Heart left ventricle (tissue), 16 donors: Measurements from ENCODE around the gene ZNF775. TPM values are rescaled to one million over a fixed set of nuclear protein-coding genes. Genes with fewer than 3 reads are reported as not detected.

ENCODE experiments used
- ATAC-seq, 4 donors: fragments of 200-7000 bp; cut with Tn5 transposase; one replicate each; pipeline ENCODE4 v1.9.1; 2020 to 2022; ENCODE audit warnings: moderate library complexity in 4 of 4, mild to moderate bottlenecking in 3 of 4, moderate number of reproducible peaks in 1 of 4
- DNase-seq, 5 donors: peaks; one replicate each; pipeline ENCODE4 v3.0.0-alpha.2; 2020
- H3K27ac ChIP-seq, 12 donors: fragments of 200-600 bp; sonication (generic) in 4 of 12; one replicate each; pipeline versions ENCODE4 v1.5.0 to v1.8.0; 2016 to 2022; ENCODE audit warnings: mild to moderate bottlenecking in 2 of 12
- H3K27me3 ChIP-seq, 9 donors: fragments of 200-600 bp; sonication (generic) in 2 of 9; one replicate each; pipeline versions ENCODE4 v1.5.1 to v1.8.0; 2016 to 2022; ENCODE audit warnings: mild to moderate bottlenecking in 3 of 9
- H3K36me3 ChIP-seq, 9 donors: fragments of 200-600 bp; sonication (generic) in 2 of 9; one replicate each; pipeline versions ENCODE4 v1.5.0 to v1.8.0; 2018 to 2022; ENCODE audit warnings: mild to moderate bottlenecking in 2 of 9
- H3K4me1 ChIP-seq, 12 donors: fragments of 200-600 bp; sonication (generic) in 4 of 12; one replicate each; pipeline versions ENCODE4 v1.5.0 to v1.8.0; 2016 to 2022; ENCODE audit warnings: mild to moderate bottlenecking in 3 of 12
- H3K4me3 ChIP-seq, 12 donors: fragments of 200-600 bp; sonication (generic) in 4 of 12; one replicate each; pipeline versions ENCODE4 v1.5.0 to v1.8.0; 2017 to 2022; ENCODE audit warnings: mild to moderate bottlenecking in 9 of 12, moderate library complexity in 4 of 12
- H3K9me3 ChIP-seq, 12 donors: fragments of 200-600 bp; sonication (generic) in 4 of 12; one replicate each; pipeline versions ENCODE4 v1.5.0 to v1.8.0; 2016 to 2022; ENCODE audit warnings: mild to moderate bottlenecking in 1 of 12
- POLR2A ChIP-seq, 2 donors: fragments of 450-650 bp; IDR thresholded peaks; one replicate each; pipeline ENCODE4 v1.6.1; 2017; ENCODE audit warnings: antibody characterized with exemption in 2 of 2, mild to moderate bottlenecking in 2 of 2, moderate library complexity in 2 of 2
- WGBS, 4 donors: extraction: QIAGEN DNeasy Blood & Tissue Kit in 2 of 4; methylation state at CpG; one replicate each; pipeline versions ENCODE4 v1.1.5 to v1.1.7; 2013 to 2018; 5-methylcytosine and 5-hydroxymethylcytosine counted together
- intact Hi-C, 10 donors: fragments of 100-400 bp; cut with DNase I; formaldehyde crosslinking; loops; one replicate each; pipeline versions ENCODE4 v1.11.1 to v1.14.2; 2022
- polyA plus RNA-seq, 2 donors: library from polyadenylated mRNA; stranded (reverse); fragments of 200-250 nt; gene quantifications; one replicate each; pipeline ENCODE4 v1.2.3, GENCODE V29; 2013
- total RNA-seq, 9 donors: library from RNA; depleted of rRNA in 2 of 9; stranded (reverse); fragments of >200 nt in 2 of 9; fragmentation: NEBNext Ultra II Directional in 3 of 9; extraction: Animal tissue kit (Norgen Biotek cat#: 25700) in 3 of 9; gene quantifications; one replicate each; pipeline versions ENCODE4 v1.1.0 to v1.2.4, GENCODE V29; 2016 to 2023
- TF ChIP-seq, protein P1 (sequence below), 12 donors: fragments of 200-600 bp; sonication (generic) in 4 of 12; IDR thresholded peaks; one replicate each; pipeline versions ENCODE4 v1.5.0 to v1.8.0; 2018 to 2022; ENCODE audit warnings: antibody characterized with exemption in 12 of 12, mild to moderate bottlenecking in 5 of 12
- donor health status: ischemic (EF 13 %, LVEDD 7.1; RV severe dilation, severe dysfunction).
- donor health status: healthy with polysubstance abuse.
- donor health status: DM: no; HTN: yes; CAD: no.
- donor health status: DM: no; HTN: no; CAD: no.
- donor health status: ischemic (EF 25% LVEDD 6.9; RV normal size, moderate dysfunction).
- donor health status: ischemic (EF 25% LVEDD 5.7; RV mildly dilated, moderate dysfunction).
- donor health status: healthy.
- donor health status: DM: yes; HTN: yes; CAD: no.
- donor health status: ischemic (EF 35%, LVEDD 5.7; RV mildly dilated, moderate dysfunction).
- donor health status: nonischemic (EF 11% LVEDD 7.7; RV severe dilation, severe dysfunction).
- donor health status: DM: yes; HTN: yes; CAD: no.
- donor health status: PGD.
- donor health status: ischemic (EF 29% LVEDD 5.4; RV normal size, mild dysfunction).
- donor health status: nonischemic (EF 23%, LVEDD 6.1; RV moderate dilation, normal function).

The ZNF775 gene
- total and polyA plus RNA-seq, 11 donors: 1.8 to 5.0 (median 3.3) TPM

DNA sequence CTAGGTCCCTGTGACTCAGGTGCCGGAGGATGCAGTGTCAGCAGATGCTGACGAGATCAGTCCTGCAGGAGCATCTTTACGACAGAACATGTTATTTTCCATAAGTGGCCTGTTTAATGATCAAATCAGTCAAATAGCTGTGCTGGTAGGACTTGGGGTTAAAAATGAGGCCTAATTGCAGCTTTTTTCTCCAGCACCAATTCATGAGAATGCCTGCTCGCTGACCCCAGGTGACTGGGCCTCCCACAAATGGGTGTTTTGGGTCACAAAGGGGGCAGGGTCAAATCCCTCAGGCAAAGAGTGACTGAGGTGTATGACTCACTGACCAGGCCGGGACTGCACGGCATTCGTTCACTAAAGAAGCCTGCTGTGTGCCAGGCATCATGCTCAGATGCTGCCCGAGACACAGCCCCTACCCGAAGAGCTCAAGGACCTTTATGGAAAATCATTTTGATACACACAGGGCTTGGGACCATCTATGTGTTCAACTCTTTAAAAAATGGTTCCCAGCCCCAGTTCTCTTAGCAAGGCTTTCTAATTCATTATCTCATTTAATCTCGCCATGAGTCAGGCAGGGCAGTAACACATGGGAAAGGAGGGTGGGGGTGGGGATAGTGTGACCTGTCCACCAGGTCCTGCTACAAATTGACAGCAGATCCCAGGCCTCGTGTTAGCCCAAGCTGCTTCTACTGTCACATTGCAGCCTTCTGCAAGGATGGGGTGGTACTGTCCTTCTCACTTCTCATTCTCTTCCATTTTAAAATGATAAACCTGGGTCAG is 21.1 kb downstream of the ZNF775 start:
- Histone ChIP-seq H3K27ac (no peak overlapping the region), H3K4me1 (peaks cover 0 to 25% (median 14%) of the 10 kb centered on the region in 12 donors), H3K27me3 (no peaks in the 10 kb centered on the region), H3K9me3 (no peaks in the 10 kb centered on the region), H3K4me3 (no peak overlapping the region), H3K36me3 (peaks cover 0 to 24% (median 0%) of the 10 kb centered on the region in 9 donors)
- intact Hi-C loops: loop anchor here in 2 of 10 donors (5.0 to 10.0 kb wide), 2 partner anchors 33 to 525 kb away; partner anchors contain the start of genes ATP6V0E2 (in 1 of the 2) and REPIN1 (in 1 of the 2)
- ATAC-seq: no peak
- DNase-seq: no peak
- 72 to 84% (median 73%) methylated on average over 10 to 11 of the region's 11 CpGs for WGBS, 4 donors
- TF ChIP-seq, protein P1, sequence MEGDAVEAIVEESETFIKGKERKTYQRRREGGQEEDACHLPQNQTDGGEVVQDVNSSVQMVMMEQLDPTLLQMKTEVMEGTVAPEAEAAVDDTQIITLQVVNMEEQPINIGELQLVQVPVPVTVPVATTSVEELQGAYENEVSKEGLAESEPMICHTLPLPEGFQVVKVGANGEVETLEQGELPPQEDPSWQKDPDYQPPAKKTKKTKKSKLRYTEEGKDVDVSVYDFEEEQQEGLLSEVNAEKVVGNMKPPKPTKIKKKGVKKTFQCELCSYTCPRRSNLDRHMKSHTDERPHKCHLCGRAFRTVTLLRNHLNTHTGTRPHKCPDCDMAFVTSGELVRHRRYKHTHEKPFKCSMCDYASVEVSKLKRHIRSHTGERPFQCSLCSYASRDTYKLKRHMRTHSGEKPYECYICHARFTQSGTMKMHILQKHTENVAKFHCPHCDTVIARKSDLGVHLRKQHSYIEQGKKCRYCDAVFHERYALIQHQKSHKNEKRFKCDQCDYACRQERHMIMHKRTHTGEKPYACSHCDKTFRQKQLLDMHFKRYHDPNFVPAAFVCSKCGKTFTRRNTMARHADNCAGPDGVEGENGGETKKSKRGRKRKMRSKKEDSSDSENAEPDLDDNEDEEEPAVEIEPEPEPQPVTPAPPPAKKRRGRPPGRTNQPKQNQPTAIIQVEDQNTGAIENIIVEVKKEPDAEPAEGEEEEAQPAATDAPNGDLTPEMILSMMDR (IDR thresholded peaks at IDR 0.05): no peak
- TF ChIP-seq POLR2A (IDR thresholded peaks at IDR 0.05): no peak

DNA sequence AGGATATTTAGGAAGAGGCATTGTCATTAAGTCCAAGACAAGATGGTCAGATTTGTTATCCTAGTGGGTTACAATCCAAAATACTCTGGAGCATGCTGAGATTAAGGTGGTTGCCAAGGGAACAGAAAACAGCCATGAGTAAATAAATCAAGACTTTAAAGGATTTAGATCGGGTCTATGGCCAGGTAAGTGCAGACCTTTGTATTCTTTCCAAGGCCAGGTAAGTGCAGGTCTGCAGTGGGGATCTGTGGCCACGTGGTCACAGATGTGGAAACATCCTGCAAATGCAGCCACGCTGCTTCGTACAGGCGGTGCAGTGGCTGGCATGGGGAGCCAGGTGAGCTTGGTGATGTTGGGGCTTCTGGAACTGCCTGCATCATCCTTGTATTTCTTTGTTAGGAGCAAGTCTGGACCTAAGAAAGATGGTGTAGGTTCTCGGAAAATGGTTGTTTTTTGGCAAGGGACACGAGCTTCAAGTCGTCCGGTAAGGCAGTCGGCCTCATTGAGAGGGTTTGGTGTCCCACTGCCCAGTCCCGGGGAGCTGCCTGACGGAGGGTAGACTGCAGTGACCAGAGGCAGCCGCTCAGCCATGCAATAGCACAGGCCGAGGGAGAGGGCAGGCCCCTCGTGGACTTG is 21.8 kb downstream of the ZNF775 start:
- DNase-seq: peak in 1 of 5 donors; percentile 54
- Histone ChIP-seq H3K36me3 (peaks cover 0 to 24% (median 0%) of the 10 kb centered on the region in 9 donors), H3K27ac (no peak overlapping the region), H3K4me1 (peaks cover 0 to 27% (median 15%) of the 10 kb centered on the region in 12 donors), H3K27me3 (no peaks in the 10 kb centered on the region), H3K4me3 (no peak overlapping the region), H3K9me3 (no peaks in the 10 kb centered on the region)
- 87 to 93% (median 92%) methylated on average over 15 of the region's 15 CpGs for WGBS, 4 donors
- intact Hi-C loops: loop anchor here in 2 of 10 donors (5.0 to 10.0 kb wide), 2 partner anchors 34 to 526 kb away; partner anchors contain the start of genes ATP6V0E2 (in 1 of the 2) and REPIN1 (in 1 of the 2)
- TF ChIP-seq, protein P1 (IDR thresholded peaks at IDR 0.05): no peak
- TF ChIP-seq POLR2A (IDR thresholded peaks at IDR 0.05): no peak
- ATAC-seq: no peak

DNA sequence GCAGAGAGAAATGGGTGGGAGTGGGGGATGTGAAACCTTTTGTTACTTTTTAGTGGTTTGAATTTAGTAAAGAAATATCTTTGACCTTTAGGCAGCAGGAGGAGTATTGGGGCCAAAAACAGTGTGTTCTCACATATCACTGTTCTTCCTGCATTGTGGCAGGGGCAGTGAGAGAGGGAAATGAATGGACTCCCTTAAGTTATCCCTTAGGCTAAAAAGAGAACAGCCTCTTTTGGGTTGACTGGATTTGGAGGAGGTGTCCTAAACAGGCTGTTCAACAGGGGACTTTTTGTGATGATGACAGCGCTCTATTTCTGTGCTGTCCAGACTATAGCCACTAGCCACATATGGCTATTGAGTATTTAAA is 22.3 kb downstream of the ZNF775 start:
- ATAC-seq: no peak
- peaks cover 0 to 32% (median 18%) of the 10 kb centered on the region in 12 donors for H3K4me1 ChIP-seq
- intact Hi-C loops: loop anchor here in 2 of 10 donors (5.0 to 10.0 kb wide), 2 partner anchors 34 to 527 kb away; partner anchors contain the start of genes ATP6V0E2 (in 1 of the 2) and REPIN1 (in 1 of the 2)
- no peak for DNase-seq
- no peaks in the 10 kb centered on the region for H3K9me3 ChIP-seq
- H3K27me3 ChIP-seq: no peaks in the 10 kb centered on the region
- no peak overlapping the region for H3K4me3 ChIP-seq
- H3K27ac ChIP-seq: no peak overlapping the region
- TF ChIP-seq POLR2A (IDR thresholded peaks at IDR 0.05): no peak
- TF ChIP-seq, protein P1 (IDR thresholded peaks at IDR 0.05): no peak
- WGBS, 4 donors: 93 to 100% (median 96%) methylated on average over 1 of the region's 1 CpG
- peaks cover 0 to 22% (median 0%) of the 10 kb centered on the region in 9 donors for H3K36me3 ChIP-seq
